WTC11 (cell line): ENCODE measurements around the gene AGAP1. TPM values are rescaled to one million over a fixed set of nuclear protein-coding genes. Genes with fewer than 3 reads are reported as not detected.

Experiments used
- ATAC-seq: fragments of 200-7000 bp; cut with Tn5 transposase; 2 replicates; pipeline ENCODE4 v1.10.0; 2021; ENCODE audit warnings: mild to moderate bottlenecking, moderate library complexity
- CTCF ChIA-PET: fragments of 300-600 bp; sonication (Branson Sonifier 250); formaldehyde crosslinking; loops from one replicate; lab custom pipeline; 2021; ENCODE audit warnings: antibody characterized with exemption; lab: Charles Lee
- POLR2A ChIA-PET: fragments of 350-600 bp; sonication (Branson Sonifier 250); formaldehyde crosslinking; loops from one replicate; lab custom pipeline; 2021; ENCODE audit warnings: antibody characterized with exemption; lab: Charles Lee
- DNase-seq: peaks from one replicate; pipeline ENCODE4 v3.0.0; 2021; ENCODE audit warnings: low spot score
- H3K27ac Mint-ChIP-seq: 2 replicates; pipeline ENCODE4 v1.8.0; 2021; ENCODE audit warnings: mixed read lengths
- H3K27me3 Mint-ChIP-seq: 2 replicates; pipeline ENCODE4 v1.8.0; 2021; ENCODE audit warnings: low read depth, mild to moderate bottlenecking, moderate library complexity, mixed read lengths
- H3K36me3 Mint-ChIP-seq: 2 replicates; pipeline ENCODE4 v1.8.0; 2021; ENCODE audit warnings: mixed read lengths
- H3K4me1 Mint-ChIP-seq: 2 replicates; pipeline ENCODE4 v1.8.0; 2022; ENCODE audit warnings: mixed read lengths
- H3K4me3 Mint-ChIP-seq: 2 replicates; pipeline ENCODE4 v1.8.0; 2021; ENCODE audit warnings: mild to moderate bottlenecking, moderate library complexity, mixed read lengths
- H3K9me3 Mint-ChIP-seq: 2 replicates; pipeline ENCODE4 v1.8.0; 2021; ENCODE audit warnings: mixed read lengths
- ARID4B ChIP-seq: sonication (generic); formaldehyde crosslinking; IDR thresholded peaks from 2 replicates; pipeline ENCODE4 v1.8.0; 2023; ENCODE audit warnings: missing genetic modification reagents, mild to moderate bottlenecking, borderline replicate concordance
- EMX1 ChIP-seq: fragments of 250-450 bp; sonication (Bioruptor Pico); IDR thresholded peaks from 2 replicates; pipeline ENCODE4 v1.8.0; 2021; ENCODE audit warnings: mild to moderate bottlenecking
- KAT7 ChIP-seq: sonication (generic); formaldehyde crosslinking; IDR thresholded peaks from 2 replicates; pipeline ENCODE4 v1.8.1; 2023; ENCODE audit warnings: missing genetic modification reagents, mild to moderate bottlenecking, borderline replicate concordance
- PREB ChIP-seq: sonication (generic); formaldehyde crosslinking; IDR thresholded peaks from 2 replicates; pipeline ENCODE4 v1.8.1; 2022; ENCODE audit warnings: mild to moderate bottlenecking, missing genetic modification reagents, moderate library complexity, borderline replicate concordance
- ZNF121 ChIP-seq: sonication (generic); formaldehyde crosslinking; IDR thresholded peaks from 2 replicates; pipeline ENCODE4 v1.8.0; 2023; ENCODE audit warnings: missing genetic modification reagents
- total RNA-seq: library from RNA; stranded (reverse); gene quantifications from 3 replicates; pipeline ENCODE4 v1.2.3, GENCODE V29; 2021
- TF ChIP-seq, protein P1 (sequence below): sonication (generic); formaldehyde crosslinking; IDR thresholded peaks from 2 replicates; pipeline ENCODE4 v1.8.0; 2022; ENCODE audit warnings: mild to moderate bottlenecking, missing genetic modification reagents
- TF ChIP-seq, protein P2 (sequence below): sonication (generic); formaldehyde crosslinking; IDR thresholded peaks from 2 replicates; pipeline ENCODE4 v1.8.0; 2022; ENCODE audit warnings: missing genetic modification reagents

The AGAP1 gene
- total RNA-seq, 1 experiment from 2014 or later: 49.3 TPM

DNA sequence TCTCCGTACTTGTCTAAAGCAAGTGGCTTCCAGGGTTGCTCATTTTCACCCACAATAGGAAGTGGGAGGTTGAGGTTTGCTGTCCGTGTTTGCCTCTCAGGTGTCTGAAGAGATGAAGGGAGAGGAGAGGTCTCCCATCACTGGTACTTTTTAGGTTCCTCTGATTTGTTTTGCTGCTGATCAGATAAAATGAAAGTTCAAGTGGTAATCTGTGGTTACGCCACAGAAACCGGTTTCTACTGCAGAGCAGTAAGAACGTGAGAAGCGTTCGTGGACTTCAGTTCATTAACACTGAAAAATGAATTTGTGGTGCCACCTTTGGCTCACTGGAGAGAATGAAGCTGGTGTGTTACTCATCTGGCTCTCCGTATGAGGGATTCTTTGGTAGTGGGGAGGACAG lies 556.1 kb downstream of the AGAP1 start:
- H3K4me1 Mint-ChIP-seq: peaks cover 47% of the 10 kb centered on the region
- CTCF ChIA-PET: no interaction called here
- TF ChIP-seq PREB (no peak), KAT7 (CRISPR knock-in tag) (no peak)
- TF ChIP-seq, all 79 proteins: peak for 0
- POLR2A ChIA-PET: no interaction called here
- peaks cover 7% of the 10 kb centered on the region for H3K36me3 Mint-ChIP-seq
- H3K27me3 Mint-ChIP-seq: peaks cover 12% of the 10 kb centered on the region
- ATAC-seq (no peak), DNase-seq (no peak)
- H3K4me3 Mint-ChIP-seq: no peak overlapping the region
- H3K9me3 Mint-ChIP-seq: no peaks in the 10 kb centered on the region
- H3K27ac Mint-ChIP-seq: no peak overlapping the region

DNA sequence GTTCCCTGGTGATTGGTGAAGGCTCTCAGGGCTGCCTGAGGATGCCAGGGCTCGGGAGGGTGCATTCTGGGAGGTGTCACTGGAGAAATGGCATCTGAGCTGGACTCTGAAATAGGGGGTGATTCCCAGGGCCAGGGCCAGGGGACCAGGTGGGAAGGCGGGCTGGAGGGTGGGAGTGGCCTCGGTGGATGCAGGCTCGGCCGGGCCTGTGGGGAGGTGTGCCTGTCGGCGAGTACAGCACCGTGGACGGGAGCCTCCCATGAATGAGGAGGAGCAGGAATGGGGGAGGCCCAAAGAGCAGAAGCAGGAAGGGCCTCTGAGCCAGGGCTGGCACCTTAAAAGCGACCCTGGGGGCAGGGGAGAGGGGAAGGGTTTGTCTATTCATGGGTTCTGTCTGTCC lies 557.5 kb downstream of the AGAP1 start:
- peak; percentile 59 for ATAC-seq
- Mint-ChIP-seq H3K27ac (no peak overlapping the region), H3K36me3 (peaks cover 6% of the 10 kb centered on the region), H3K27me3 (peaks cover 12% of the 10 kb centered on the region), H3K4me1 (peaks cover 58% of the 10 kb centered on the region), H3K9me3 (no peaks in the 10 kb centered on the region), H3K4me3 (no peak overlapping the region)
- CTCF ChIA-PET: no interaction called here
- peak; percentile 48 for DNase-seq
- POLR2A ChIA-PET: no interaction called here
- TF ChIP-seq, protein P1, sequence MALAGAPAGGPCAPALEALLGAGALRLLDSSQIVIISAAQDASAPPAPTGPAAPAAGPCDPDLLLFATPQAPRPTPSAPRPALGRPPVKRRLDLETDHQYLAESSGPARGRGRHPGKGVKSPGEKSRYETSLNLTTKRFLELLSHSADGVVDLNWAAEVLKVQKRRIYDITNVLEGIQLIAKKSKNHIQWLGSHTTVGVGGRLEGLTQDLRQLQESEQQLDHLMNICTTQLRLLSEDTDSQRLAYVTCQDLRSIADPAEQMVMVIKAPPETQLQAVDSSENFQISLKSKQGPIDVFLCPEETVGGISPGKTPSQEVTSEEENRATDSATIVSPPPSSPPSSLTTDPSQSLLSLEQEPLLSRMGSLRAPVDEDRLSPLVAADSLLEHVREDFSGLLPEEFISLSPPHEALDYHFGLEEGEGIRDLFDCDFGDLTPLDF (CRISPR knock-in tag): no peak
- no peak for TF ChIP-seq ARID4B
- TF ChIP-seq ZNF121: no peak
- TF ChIP-seq, protein P2, sequence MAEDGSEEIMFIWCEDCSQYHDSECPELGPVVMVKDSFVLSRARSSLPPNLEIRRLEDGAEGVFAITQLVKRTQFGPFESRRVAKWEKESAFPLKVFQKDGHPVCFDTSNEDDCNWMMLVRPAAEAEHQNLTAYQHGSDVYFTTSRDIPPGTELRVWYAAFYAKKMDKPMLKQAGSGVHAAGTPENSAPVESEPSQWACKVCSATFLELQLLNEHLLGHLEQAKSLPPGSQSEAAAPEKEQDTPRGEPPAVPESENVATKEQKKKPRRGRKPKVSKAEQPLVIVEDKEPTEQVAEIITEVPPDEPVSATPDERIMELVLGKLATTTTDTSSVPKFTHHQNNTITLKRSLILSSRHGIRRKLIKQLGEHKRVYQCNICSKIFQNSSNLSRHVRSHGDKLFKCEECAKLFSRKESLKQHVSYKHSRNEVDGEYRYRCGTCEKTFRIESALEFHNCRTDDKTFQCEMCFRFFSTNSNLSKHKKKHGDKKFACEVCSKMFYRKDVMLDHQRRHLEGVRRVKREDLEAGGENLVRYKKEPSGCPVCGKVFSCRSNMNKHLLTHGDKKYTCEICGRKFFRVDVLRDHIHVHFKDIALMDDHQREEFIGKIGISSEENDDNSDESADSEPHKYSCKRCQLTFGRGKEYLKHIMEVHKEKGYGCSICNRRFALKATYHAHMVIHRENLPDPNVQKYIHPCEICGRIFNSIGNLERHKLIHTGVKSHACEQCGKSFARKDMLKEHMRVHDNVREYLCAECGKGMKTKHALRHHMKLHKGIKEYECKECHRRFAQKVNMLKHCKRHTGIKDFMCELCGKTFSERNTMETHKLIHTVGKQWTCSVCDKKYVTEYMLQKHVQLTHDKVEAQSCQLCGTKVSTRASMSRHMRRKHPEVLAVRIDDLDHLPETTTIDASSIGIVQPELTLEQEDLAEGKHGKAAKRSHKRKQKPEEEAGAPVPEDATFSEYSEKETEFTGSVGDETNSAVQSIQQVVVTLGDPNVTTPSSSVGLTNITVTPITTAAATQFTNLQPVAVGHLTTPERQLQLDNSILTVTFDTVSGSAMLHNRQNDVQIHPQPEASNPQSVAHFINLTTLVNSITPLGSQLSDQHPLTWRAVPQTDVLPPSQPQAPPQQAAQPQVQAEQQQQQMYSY (CRISPR knock-in tag): peak; percentile 64

- peaks cover 62% of the 10 kb centered on the region for H3K4me1 Mint-ChIP-seq
- peak; percentile 4; the same call in 1 of the 2 replicates for ATAC-seq
- H3K27me3 Mint-ChIP-seq: peaks cover 12% of the 10 kb centered on the region
- H3K4me3 Mint-ChIP-seq: no peak overlapping the region
- no peaks in the 10 kb centered on the region for H3K9me3 Mint-ChIP-seq
- no peak for DNase-seq
- ChIA-PET POLR2A (no interaction called here), CTCF (interaction anchor here (1.2 kb wide), 1 partner anchor 129 kb away, joined by 4 read pairs; no protein-coding TSS in a partner anchor)
- peaks cover 3% of the 10 kb centered on the region; the same call in 1 of the 2 replicates for H3K36me3 Mint-ChIP-seq
- TF ChIP-seq, protein P2 (CRISPR knock-in tag): peak; percentile 24; the same call in 1 of the 2 replicates
- no peak for TF ChIP-seq EMX1 (CRISPR knock-in tag)
- H3K27ac Mint-ChIP-seq: no peak overlapping the region
Observed at GRCh38 chr2:236051806-236052205, 558.0 kb downstream of the AGAP1 start.
